SK-N-SH treated with all-trans-retinoic acid at 6 μM for 48 hours (cell line): ENCODE results near the gene MRC1.

Source experiments
- CSDC2 ChIP-seq: fragments of 250-450 bp; sonication (Bioruptor Pico); IDR thresholded peaks from 2 replicates; pipeline ENCODE4 v1.5.0; 2020; ENCODE audit warnings: mild to moderate bottlenecking, moderate library complexity
- PPARA ChIP-seq: fragments of 250-450 bp; sonication (Bioruptor Pico); IDR thresholded peaks from 2 replicates; pipeline ENCODE4 v1.5.0; 2020; ENCODE audit warnings: mild to moderate bottlenecking, borderline replicate concordance
- ZNF565 ChIP-seq: fragments of 450-650 bp; formaldehyde crosslinking; conservative IDR thresholded peaks from 2 replicates; pipeline ENCODE4 v1.5.0; 2020; ENCODE audit warnings: low read depth, mild to moderate bottlenecking, moderate library complexity
- TF ChIP-seq, protein P1 (sequence below): fragments of 250-450 bp; sonication (Bioruptor Pico); IDR thresholded peaks from 2 replicates; pipeline ENCODE4 v1.8.0; 2020; ENCODE audit warnings: mild to moderate bottlenecking, moderate library complexity, borderline replicate concordance
- TF ChIP-seq, protein P2 (sequence below): fragments of 250-450 bp; sonication (Bioruptor Pico); IDR thresholded peaks from 2 replicates; pipeline ENCODE4 v1.5.1; 2020; ENCODE audit warnings: low read depth, mild to moderate bottlenecking, moderate library complexity
- TF ChIP-seq, protein P3 (sequence below): fragments of 250-450 bp; sonication (Bioruptor Pico); IDR thresholded peaks from 2 replicates; pipeline ENCODE4 v1.5.0; 2020; ENCODE audit warnings: mild to moderate bottlenecking, moderate library complexity
- TF ChIP-seq, protein P4 (sequence below): fragments of 250-450 bp; sonication (Bioruptor Pico); IDR thresholded peaks from 2 replicates; pipeline ENCODE4 v1.8.0; 2021; ENCODE audit warnings: low read depth, mild to moderate bottlenecking, moderate library complexity, borderline replicate concordance

DNA sequence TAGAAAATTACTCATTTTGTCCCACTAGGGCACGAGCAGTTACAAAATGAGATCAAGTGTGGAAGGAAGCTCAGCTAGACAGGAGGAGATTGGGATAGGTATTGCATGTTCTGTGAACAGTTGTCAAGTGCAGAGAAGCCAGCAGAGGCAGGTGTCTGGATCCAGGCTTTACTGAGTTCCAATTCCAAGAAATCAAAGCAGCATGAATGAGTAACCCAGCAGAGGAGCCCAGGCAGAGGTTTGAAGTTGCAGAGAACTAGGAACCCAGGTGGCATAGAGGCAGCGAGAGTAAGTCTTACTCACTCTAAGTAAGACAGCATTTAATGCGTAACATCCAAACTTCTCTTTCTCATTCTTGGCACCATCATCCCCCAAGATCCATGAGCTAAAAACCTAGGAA is 11.8 kb downstream of the MRC1 start:
- TF ChIP-seq PPARA (CRISPR knock-in tag): no peak
- TF ChIP-seq, protein P1, sequence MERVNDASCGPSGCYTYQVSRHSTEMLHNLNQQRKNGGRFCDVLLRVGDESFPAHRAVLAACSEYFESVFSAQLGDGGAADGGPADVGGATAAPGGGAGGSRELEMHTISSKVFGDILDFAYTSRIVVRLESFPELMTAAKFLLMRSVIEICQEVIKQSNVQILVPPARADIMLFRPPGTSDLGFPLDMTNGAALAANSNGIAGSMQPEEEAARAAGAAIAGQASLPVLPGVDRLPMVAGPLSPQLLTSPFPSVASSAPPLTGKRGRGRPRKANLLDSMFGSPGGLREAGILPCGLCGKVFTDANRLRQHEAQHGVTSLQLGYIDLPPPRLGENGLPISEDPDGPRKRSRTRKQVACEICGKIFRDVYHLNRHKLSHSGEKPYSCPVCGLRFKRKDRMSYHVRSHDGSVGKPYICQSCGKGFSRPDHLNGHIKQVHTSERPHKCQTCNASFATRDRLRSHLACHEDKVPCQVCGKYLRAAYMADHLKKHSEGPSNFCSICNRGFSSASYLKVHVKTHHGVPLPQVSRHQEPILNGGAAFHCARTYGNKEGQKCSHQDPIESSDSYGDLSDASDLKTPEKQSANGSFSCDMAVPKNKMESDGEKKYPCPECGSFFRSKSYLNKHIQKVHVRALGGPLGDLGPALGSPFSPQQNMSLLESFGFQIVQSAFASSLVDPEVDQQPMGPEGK (CRISPR knock-in tag): no peak
- TF ChIP-seq, protein P2, sequence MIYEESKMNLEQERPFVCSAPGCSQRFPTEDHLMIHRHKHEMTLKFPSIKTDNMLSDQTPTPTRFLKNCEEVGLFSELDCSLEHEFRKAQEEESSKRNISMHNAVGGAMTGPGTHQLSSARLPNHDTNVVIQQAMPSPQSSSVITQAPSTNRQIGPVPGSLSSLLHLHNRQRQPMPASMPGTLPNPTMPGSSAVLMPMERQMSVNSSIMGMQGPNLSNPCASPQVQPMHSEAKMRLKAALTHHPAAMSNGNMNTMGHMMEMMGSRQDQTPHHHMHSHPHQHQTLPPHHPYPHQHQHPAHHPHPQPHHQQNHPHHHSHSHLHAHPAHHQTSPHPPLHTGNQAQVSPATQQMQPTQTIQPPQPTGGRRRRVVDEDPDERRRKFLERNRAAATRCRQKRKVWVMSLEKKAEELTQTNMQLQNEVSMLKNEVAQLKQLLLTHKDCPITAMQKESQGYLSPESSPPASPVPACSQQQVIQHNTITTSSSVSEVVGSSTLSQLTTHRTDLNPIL: no peak
- TF ChIP-seq CSDC2: no peak
- TF ChIP-seq, protein P3, sequence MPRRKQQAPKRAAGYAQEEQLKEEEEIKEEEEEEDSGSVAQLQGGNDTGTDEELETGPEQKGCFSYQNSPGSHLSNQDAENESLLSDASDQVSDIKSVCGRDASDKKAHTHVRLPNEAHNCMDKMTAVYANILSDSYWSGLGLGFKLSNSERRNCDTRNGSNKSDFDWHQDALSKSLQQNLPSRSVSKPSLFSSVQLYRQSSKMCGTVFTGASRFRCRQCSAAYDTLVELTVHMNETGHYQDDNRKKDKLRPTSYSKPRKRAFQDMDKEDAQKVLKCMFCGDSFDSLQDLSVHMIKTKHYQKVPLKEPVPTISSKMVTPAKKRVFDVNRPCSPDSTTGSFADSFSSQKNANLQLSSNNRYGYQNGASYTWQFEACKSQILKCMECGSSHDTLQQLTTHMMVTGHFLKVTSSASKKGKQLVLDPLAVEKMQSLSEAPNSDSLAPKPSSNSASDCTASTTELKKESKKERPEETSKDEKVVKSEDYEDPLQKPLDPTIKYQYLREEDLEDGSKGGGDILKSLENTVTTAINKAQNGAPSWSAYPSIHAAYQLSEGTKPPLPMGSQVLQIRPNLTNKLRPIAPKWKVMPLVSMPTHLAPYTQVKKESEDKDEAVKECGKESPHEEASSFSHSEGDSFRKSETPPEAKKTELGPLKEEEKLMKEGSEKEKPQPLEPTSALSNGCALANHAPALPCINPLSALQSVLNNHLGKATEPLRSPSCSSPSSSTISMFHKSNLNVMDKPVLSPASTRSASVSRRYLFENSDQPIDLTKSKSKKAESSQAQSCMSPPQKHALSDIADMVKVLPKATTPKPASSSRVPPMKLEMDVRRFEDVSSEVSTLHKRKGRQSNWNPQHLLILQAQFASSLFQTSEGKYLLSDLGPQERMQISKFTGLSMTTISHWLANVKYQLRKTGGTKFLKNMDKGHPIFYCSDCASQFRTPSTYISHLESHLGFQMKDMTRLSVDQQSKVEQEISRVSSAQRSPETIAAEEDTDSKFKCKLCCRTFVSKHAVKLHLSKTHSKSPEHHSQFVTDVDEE: no peak
- TF ChIP-seq, protein P4, sequence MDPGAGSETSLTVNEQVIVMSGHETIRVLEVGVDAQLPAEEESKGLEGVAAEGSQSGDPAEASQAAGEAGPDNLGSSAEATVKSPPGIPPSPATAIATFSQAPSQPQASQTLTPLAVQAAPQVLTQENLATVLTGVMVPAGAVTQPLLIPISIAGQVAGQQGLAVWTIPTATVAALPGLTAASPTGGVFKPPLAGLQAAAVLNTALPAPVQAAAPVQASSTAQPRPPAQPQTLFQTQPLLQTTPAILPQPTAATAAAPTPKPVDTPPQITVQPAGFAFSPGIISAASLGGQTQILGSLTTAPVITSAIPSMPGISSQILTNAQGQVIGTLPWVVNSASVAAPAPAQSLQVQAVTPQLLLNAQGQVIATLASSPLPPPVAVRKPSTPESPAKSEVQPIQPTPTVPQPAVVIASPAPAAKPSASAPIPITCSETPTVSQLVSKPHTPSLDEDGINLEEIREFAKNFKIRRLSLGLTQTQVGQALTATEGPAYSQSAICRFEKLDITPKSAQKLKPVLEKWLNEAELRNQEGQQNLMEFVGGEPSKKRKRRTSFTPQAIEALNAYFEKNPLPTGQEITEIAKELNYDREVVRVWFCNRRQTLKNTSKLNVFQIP: no peak
- TF ChIP-seq ZNF565 (CRISPR knock-in tag): no peak
